H1 (cell line): Measurements from ENCODE around the gene ITGA5. TPM values are rescaled to one million over a fixed set of nuclear protein-coding genes. Genes with fewer than 3 reads are reported as not detected.

ENCODE experiments used
- CTCF ChIA-PET: fragments of 300-600 bp; sonication (Branson Sonifier 250); formaldehyde crosslinking; loops from one replicate; lab custom pipeline; 2021; ENCODE audit not compliant: partially characterized antibody; lab: Charles Lee
- POLR2A ChIA-PET: fragments of 300-600 bp; sonication (Branson Sonifier 250); formaldehyde crosslinking; loops from one replicate; lab custom pipeline; 2021; ENCODE audit warnings: inconsistent platforms; ENCODE audit not compliant: partially characterized antibody; lab: Charles Lee
- DNase-seq, 2 experiments: peaks; one replicate each; pipeline versions ENCODE4 v3.0.0 to v3.0.0-alpha.2; 2010 to 2022; ENCODE audit warnings: low spot score in 2 of 2, low read depth in 1 of 2, mixed read lengths in 1 of 2
- FAIRE-seq: peaks from 2 replicates; lab custom pipeline; 2011; peaks lifted over from hg19 to GRCh38; lab: Jason Lieb, UNC
- H2AFZ ChIP-seq: 2 replicates; pipeline ENCODE4 v1.8.1; 2012; ENCODE audit warnings: low read length, inconsistent platforms
- H2AK5ac ChIP-seq: 2 replicates; pipeline ENCODE4 v1.6.1; 2013; ENCODE audit warnings: low read depth, low read length
- H2BK120ac ChIP-seq: replicated peaks from 2 replicates; pipeline ENCODE3; 2013; ENCODE audit warnings: low read depth, low read length, inconsistent platforms
- H2BK12ac ChIP-seq: 2 replicates; pipeline ENCODE4 v1.6.1; 2013; ENCODE audit warnings: low read depth, low read length
- H2BK15ac ChIP-seq: 2 replicates; pipeline ENCODE4 v1.6.1; 2013; ENCODE audit warnings: low read length
- H2BK20ac ChIP-seq: 2 replicates; pipeline ENCODE4 v1.6.1; 2013; ENCODE audit warnings: low read length
- H2BK5ac ChIP-seq: 2 replicates; pipeline ENCODE4 v1.6.1; 2013; ENCODE audit warnings: low read depth, low read length
- H3K14ac ChIP-seq: 2 replicates; pipeline ENCODE4 v1.6.1; 2013; ENCODE audit warnings: inconsistent platforms; ENCODE audit not compliant: insufficient read length
- H3K18ac ChIP-seq: 2 replicates; pipeline ENCODE4 v1.6.1; 2013; ENCODE audit warnings: low read length; ENCODE audit errors: extremely low read depth
- H3K23ac ChIP-seq: 2 replicates; pipeline ENCODE4 v1.6.1; 2013; ENCODE audit warnings: inconsistent platforms; ENCODE audit not compliant: insufficient read length
- H3K23me2 ChIP-seq: 2 replicates; pipeline ENCODE4 v1.6.1; 2013; ENCODE audit warnings: low read depth, low read length
- H3K27ac ChIP-seq: 2 replicates; pipeline ENCODE4 v1.6.1; 2011; ENCODE audit warnings: low read depth, low read length, inconsistent platforms
- H3K27me3 ChIP-seq, 4 experiments: replicated peaks in 1 of 4; 1 replicate in 1 of 4; 2 replicates in 3 of 4; pipeline versions ENCODE4 v1.6.1 to v1.8.1; 2011 to 2013; ENCODE audit warnings: low read length in 3 of 4, mild to moderate bottlenecking in 3 of 4, inconsistent platforms in 2 of 4, mixed read lengths in 2 of 4, moderate library complexity in 1 of 4; ENCODE audit not compliant: control insufficient read depth in 3 of 4, insufficient read depth in 3 of 4; ENCODE audit errors: extremely low read depth in 1 of 4
- H3K36me3 ChIP-seq, 4 experiments: 2 replicates each; pipeline versions ENCODE4 v1.6.1 to v1.8.1; 2011 to 2013; ENCODE audit warnings: mild to moderate bottlenecking in 4 of 4, low read length in 3 of 4, moderate library complexity in 2 of 4, control low read depth in 1 of 4, inconsistent platforms in 1 of 4; ENCODE audit not compliant: insufficient read depth in 4 of 4, control insufficient read depth in 2 of 4
- H3K4ac ChIP-seq: replicated peaks from 2 replicates; pipeline ENCODE3; 2013; ENCODE audit warnings: low read length, low read depth, mixed read lengths, inconsistent platforms; ENCODE audit not compliant: insufficient read length
- H3K4me1 ChIP-seq, 4 experiments: replicated peaks in 1 of 4; 1 replicate in 1 of 4; 2 replicates in 3 of 4; pipeline versions ENCODE4 v1.6.1 to v1.8.1; 2011 to 2013; ENCODE audit warnings: low read length in 3 of 4, inconsistent platforms in 2 of 4, mixed read lengths in 1 of 4; ENCODE audit not compliant: insufficient read depth in 4 of 4, control insufficient read depth in 3 of 4
- H3K4me2 ChIP-seq, 2 experiments: 2 replicates each; pipeline versions ENCODE4 v1.6.1 to v1.8.1; 2011 to 2013; ENCODE audit warnings: low read depth in 2 of 2, low read length in 2 of 2, control low read depth in 1 of 2, inconsistent platforms in 1 of 2, mild to moderate bottlenecking in 1 of 2; ENCODE audit not compliant: insufficient read depth in 1 of 2
- H3K4me3 ChIP-seq, 4 experiments: fragments of 200-600, 300-600 bp in 1 of 4; sonication (generic), shearing (Covaris generic), sonication (Bioruptor Twin) in 1 of 4; 2 replicates each; pipeline versions ENCODE4 v1.5.1 to v1.8.1; 2011 to 2016; ENCODE audit warnings: low read length in 4 of 4, low read depth in 3 of 4, control low read depth in 2 of 4, inconsistent platforms in 2 of 4, mild to moderate bottlenecking in 2 of 4, mixed read lengths in 1 of 4, moderate library complexity in 1 of 4; ENCODE audit not compliant: insufficient read depth in 2 of 4; ENCODE audit errors: extremely low read depth in 1 of 4
- H3K56ac ChIP-seq: replicated peaks from 2 replicates; pipeline ENCODE3; 2013; ENCODE audit warnings: low read depth, mild to moderate bottlenecking, mixed read lengths, low read length, inconsistent platforms; ENCODE audit not compliant: insufficient read length
- H3K79me1 ChIP-seq: 2 replicates; pipeline ENCODE4 v1.6.1; 2013; ENCODE audit warnings: low read depth, low read length, control low read depth
- H3K79me2 ChIP-seq, 2 experiments: 2 replicates each; pipeline versions ENCODE4 v1.6.1 to v1.8.1; 2012 to 2013; ENCODE audit warnings: low read length in 2 of 2, mild to moderate bottlenecking in 2 of 2, inconsistent platforms in 1 of 2; ENCODE audit not compliant: insufficient read depth in 2 of 2, control insufficient read depth in 1 of 2
- H3K9ac ChIP-seq, 4 experiments: replicated peaks in 1 of 4; 1 replicate in 1 of 4; 2 replicates in 3 of 4; pipeline versions ENCODE4 v1.6.1 to v1.8.1; 2011 to 2013; ENCODE audit warnings: low read depth in 3 of 4, low read length in 3 of 4, control low read depth in 2 of 4, mild to moderate bottlenecking in 2 of 4, moderate library complexity in 2 of 4, inconsistent platforms in 1 of 4; ENCODE audit errors: extremely low read depth in 1 of 4
- H3K9me3 ChIP-seq, 2 experiments: 2 replicates each; pipeline versions ENCODE4 v1.6.1 to v1.8.1; 2012 to 2013; ENCODE audit warnings: mild to moderate bottlenecking in 2 of 2, moderate library complexity in 2 of 2, control low read depth in 1 of 2, inconsistent platforms in 1 of 2, low read depth in 1 of 2, low read length in 1 of 2, mixed read lengths in 1 of 2; ENCODE audit not compliant: insufficient read depth in 2 of 2
- H4K20me1 ChIP-seq, 2 experiments: replicated peaks in 1 of 2; 2 replicates each; pipeline versions ENCODE3 to v1.8.1; 2011 to 2013; ENCODE audit warnings: inconsistent platforms in 2 of 2, low read length in 2 of 2, mild to moderate bottlenecking in 1 of 2; ENCODE audit not compliant: insufficient read depth in 2 of 2, control insufficient read depth in 1 of 2
- H4K5ac ChIP-seq: 2 replicates; pipeline ENCODE4 v1.6.1; 2013; ENCODE audit warnings: low read length, low read depth, mixed read lengths, inconsistent platforms; ENCODE audit not compliant: insufficient read length
- H4K8ac ChIP-seq: 2 replicates; pipeline ENCODE4 v1.8.0; 2013; ENCODE audit warnings: mild to moderate bottlenecking, moderate library complexity, low read length, inconsistent platforms; ENCODE audit not compliant: insufficient read depth; ENCODE audit errors: extremely low read depth
- H4K91ac ChIP-seq: replicated peaks from 2 replicates; pipeline ENCODE3; 2013; ENCODE audit warnings: low read length, mixed read lengths, inconsistent platforms; ENCODE audit not compliant: insufficient read length
- ASH2L ChIP-seq: fragments of 200-600, 300-600 bp; sonication (generic); IDR thresholded peaks from one replicate; pipeline ENCODE4 v1.7.1; 2017; ENCODE audit warnings: low read length
- BCL11A ChIP-seq, 2 experiments: IDR thresholded peaks; one replicate each; pipeline ENCODE4 v1.6.1; 2011; ENCODE audit warnings: low read depth in 2 of 2, low read length in 2 of 2, mild to moderate bottlenecking in 2 of 2
- HDAC6 ChIP-seq: IDR thresholded peaks from one replicate; pipeline ENCODE4 v1.7.1; 2012; ENCODE audit warnings: low read depth, mild to moderate bottlenecking, inconsistent platforms, low read length, moderate library complexity
- KDM4A ChIP-seq: IDR thresholded peaks from one replicate; pipeline ENCODE4 v1.7.1; 2012; ENCODE audit warnings: low read depth, mild to moderate bottlenecking, moderate library complexity, low read length, inconsistent platforms; ENCODE audit not compliant: severe bottlenecking
- KDM5A ChIP-seq: fragments of 200-600 bp; IDR thresholded peaks from 2 replicates; pipeline ENCODE4 v1.7.1; 2012; ENCODE audit warnings: mild to moderate bottlenecking, low read length, inconsistent platforms, mixed read lengths
- RFX5 ChIP-seq: IDR thresholded peaks from 2 replicates; pipeline ENCODE4 v1.6.1; 2011; ENCODE audit warnings: low read depth, low read length, improper control_type of control experiment, borderline replicate concordance
- SIRT6 ChIP-seq: IDR thresholded peaks from one replicate; pipeline ENCODE4 v1.7.1; 2012; ENCODE audit warnings: low read length, inconsistent platforms
- SP1 ChIP-seq: IDR thresholded peaks from 2 replicates; pipeline ENCODE4 v1.6.1; 2011; ENCODE audit warnings: low read depth, low read length
- TAF7 ChIP-seq: optimal IDR thresholded peaks from 2 replicates; pipeline ENCODE3; 2011; ENCODE audit warnings: low read depth, mild to moderate bottlenecking, inconsistent platforms, low read length, moderate library complexity, borderline replicate concordance
- polyA plus RNA-seq, 7 experiments: library from polyadenylated mRNA; depleted of rRNA in 3 of 7; stranded (reverse) in 5 of 7; unstranded in 2 of 7; fragments of >200 nt in 5 of 7; fragments of 200-250 nt in 2 of 7; gene quantifications; 1 replicate in 5 of 7; 2 replicates in 1 of 7; 4 replicates in 1 of 7; pipeline versions ENCODE4 v1.2.1 to v1.2.3, GENCODE V29; 2011 to 2013; ENCODE audit warnings: missing spikeins in 2 of 7, mixed read lengths in 2 of 7
- total RNA-seq: library from RNA; stranded (reverse); fragmentation: NEBNext Ultra II Directional; extraction: Animal tissue kit (Norgen Biotek cat#: 25700); gene quantifications from 2 replicates; pipeline ENCODE4 v1.2.1, GENCODE V29; 2021
- TF ChIP-seq, protein P1 (sequence below): IDR thresholded peaks from 2 replicates; pipeline ENCODE4 v1.6.1; 2012; ENCODE audit warnings: inconsistent platforms

ITGA5 gene
- total and polyA plus RNA-seq, 2 of the 8 experiments (the other 6 are each of a cell fraction or from before 2014, with no cell fraction given): 11.6 to 19.4 TPM

DNA sequence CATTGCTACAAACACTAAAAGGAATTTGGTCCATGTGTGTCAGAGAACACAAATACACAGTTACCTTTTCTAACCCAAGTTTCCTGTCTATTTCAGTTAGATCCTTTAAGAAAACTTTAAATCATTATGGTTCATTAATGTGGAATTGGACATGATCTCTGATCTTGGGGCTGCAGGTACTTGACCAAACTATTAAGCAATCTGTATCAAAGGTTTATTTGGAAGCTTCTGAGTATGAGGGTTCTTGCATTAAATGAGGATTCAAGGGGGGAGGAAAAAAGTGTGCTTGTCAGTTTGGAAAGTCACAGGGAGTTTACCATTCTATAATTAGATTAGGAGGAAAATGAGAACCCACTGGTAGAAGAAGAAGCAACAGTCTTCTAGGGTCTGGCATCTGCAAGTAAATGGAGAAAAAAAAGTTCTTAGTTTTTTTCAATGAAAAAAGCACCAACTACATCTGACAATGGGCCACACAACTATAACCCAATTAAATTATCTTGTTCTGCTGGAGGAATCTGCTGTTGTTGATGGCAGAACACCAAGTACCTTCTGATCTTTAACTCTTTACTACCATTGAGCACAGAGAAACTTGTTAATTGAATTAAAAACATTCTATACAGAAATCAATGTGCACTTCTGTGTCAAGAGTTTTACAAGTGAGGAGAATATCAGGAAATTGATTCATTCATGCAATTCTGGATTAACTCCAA is 36.8 kb upstream of the ITGA5 start:
- Histone ChIP-seq H2BK12ac (no peak overlapping the region), H3K79me2 (no peaks in the 10 kb centered on the region), H4K5ac (no peak overlapping the region), H3K27me3 (peaks cover 38 to 76% (median 58%) of the 10 kb centered on the region in 4 experiments), H3K4me2 (no peak overlapping the region), H3K9ac (no peak overlapping the region), H3K9me3 (no peaks in the 10 kb centered on the region), H4K91ac (no peak overlapping the region), H3K27ac (no peak overlapping the region), H3K4me1 (no peaks in the 10 kb centered on the region), H2AK5ac (no peak overlapping the region), H2BK15ac (no peak overlapping the region), H3K36me3 (no peaks in the 10 kb centered on the region), H3K18ac (no peak overlapping the region), H4K20me1 (peaks cover 0 to 5% of the 10 kb centered on the region in 2 experiments), H2BK120ac (no peak overlapping the region), H2BK5ac (no peak overlapping the region), H2AFZ (no peak overlapping the region), H3K4me3 (no peak overlapping the region), H3K79me1 (no peaks in the 10 kb centered on the region), H4K8ac (no peak overlapping the region), H3K23ac (no peak overlapping the region), H3K14ac (no peak overlapping the region), H2BK20ac (no peak overlapping the region), H3K4ac (no peak overlapping the region), H3K23me2 (no peaks in the 10 kb centered on the region), H3K56ac (no peak overlapping the region)
- ChIA-PET POLR2A (interaction anchor here (1.4 kb wide), 1 partner anchor 8 kb away, joined by 4 read pairs; no protein-coding TSS in a partner anchor), CTCF (interaction anchor here (1.1 kb wide), 1 partner anchor 9 kb away, joined by 4 read pairs; no protein-coding TSS in a partner anchor)
- TF ChIP-seq HDAC6 (no peak), ASH2L (no peak), BCL11A (IDR thresholded peaks at IDR 0.05; ENCODE audit: low read depth in 2 of 2, low read length in 2 of 2) (no peak), SP1 (no peak), KDM4A (no peak), TAF7 (no peak), SIRT6 (no peak), KDM5A (no peak), RFX5 (no peak)
- TF ChIP-seq, protein P1, sequence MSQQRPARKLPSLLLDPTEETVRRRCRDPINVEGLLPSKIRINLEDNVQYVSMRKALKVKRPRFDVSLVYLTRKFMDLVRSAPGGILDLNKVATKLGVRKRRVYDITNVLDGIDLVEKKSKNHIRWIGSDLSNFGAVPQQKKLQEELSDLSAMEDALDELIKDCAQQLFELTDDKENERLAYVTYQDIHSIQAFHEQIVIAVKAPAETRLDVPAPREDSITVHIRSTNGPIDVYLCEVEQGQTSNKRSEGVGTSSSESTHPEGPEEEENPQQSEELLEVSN: no peak
- FAIRE-seq (no peak), DNase-seq (no peak)
